Natural killer cell (primary cell): ENCODE measurements around the gene NFE2. TPM values are rescaled to one million over a fixed set of nuclear protein-coding genes. Genes with fewer than 3 reads are reported as not detected.
A peak's percentile ranks its signal among the peaks of the same experiment; 100 is the strongest.

Experiments used
- ATAC-seq, 3 donors: fragments of 150-1000 bp in 2 of 3; fragments of 200-7000 bp in 1 of 3; cut with Tn5 transposase; 1 replicate in 1 of 3; 2 replicates in 2 of 3; pipeline ENCODE4 v1.10.0; 2021; ENCODE audit warnings: mild to moderate bottlenecking in 2 of 3, moderate library complexity in 2 of 3
- DNase-seq, 2 donors: peaks; one replicate each; pipeline versions ENCODE4 v3.0.0 to v3.0.0-alpha.2; 2013 to 2021; ENCODE audit warnings: mixed read lengths in 1 of 2
- H3K27ac ChIP-seq: one replicate; pipeline ENCODE4 v1.5.1; 2013; ENCODE audit warnings: mild to moderate bottlenecking, low read length
- H3K27me3 ChIP-seq: one replicate; pipeline ENCODE4 v1.6.1; 2013; ENCODE audit warnings: low read length; ENCODE audit not compliant: control insufficient read depth, insufficient read depth
- H3K36me3 ChIP-seq: one replicate; pipeline ENCODE4 v1.6.1; 2013; ENCODE audit warnings: low read length; ENCODE audit not compliant: control insufficient read depth, insufficient read depth
- H3K4me1 ChIP-seq: one replicate; pipeline ENCODE4 v1.6.1; 2013; ENCODE audit warnings: low read length; ENCODE audit not compliant: control insufficient read depth, insufficient read depth
- H3K4me3 ChIP-seq: one replicate; pipeline ENCODE4 v1.5.1; 2013; ENCODE audit warnings: low read length
- H3K9me3 ChIP-seq: one replicate; pipeline ENCODE4 v1.6.1; 2013; ENCODE audit warnings: low read length; ENCODE audit not compliant: control insufficient read depth, insufficient read depth
- H3K27ac Mint-ChIP-seq, 2 donors: one replicate each; pipeline ENCODE4 v1.8.0; 2022; ENCODE audit warnings: mild to moderate bottlenecking in 2 of 2, mixed read lengths in 2 of 2, moderate library complexity in 1 of 2
- H3K27me3 Mint-ChIP-seq, 2 donors: one replicate each; pipeline ENCODE4 v1.8.0; 2022; ENCODE audit warnings: low read depth in 2 of 2, mixed read lengths in 2 of 2
- H3K36me3 Mint-ChIP-seq: one replicate; pipeline ENCODE4 v1.8.0; 2022; ENCODE audit warnings: mixed read lengths
- H3K4me1 Mint-ChIP-seq, 2 donors: one replicate each; pipeline ENCODE4 v1.8.0; 2022; ENCODE audit warnings: mixed read lengths in 2 of 2
- H3K4me3 Mint-ChIP-seq: one replicate; pipeline ENCODE4 v1.8.0; 2022; ENCODE audit warnings: mild to moderate bottlenecking, moderate library complexity, mixed read lengths
- H3K9me3 Mint-ChIP-seq, 2 donors: one replicate each; pipeline ENCODE4 v1.8.0; 2022; ENCODE audit warnings: mixed read lengths in 2 of 2
- WGBS: methylation state at CpG from one replicate; pipeline ENCODE4 v1.1.7; 2013; ENCODE audit warnings: missing lambda C conversion rate; ENCODE audit not compliant: insufficient coverage; 5-methylcytosine and 5-hydroxymethylcytosine counted together
- intact Hi-C: fragments of 100-400 bp; cut with micrococcal nuclease; formaldehyde crosslinking; loops from one replicate; pipeline ENCODE4 v1.14.2; 2022
- total RNA-seq, 4 donors: library from RNA; stranded (reverse); fragments of 120-200 nt in 1 of 4; gene quantifications; one replicate each; pipeline versions ENCODE4 v1.2.3 to v1.2.4, GENCODE V29; 2013 to 2022
- TF ChIP-seq, protein P1 (sequence below): fragments of 200-600 bp; IDR thresholded peaks from one replicate; pipeline ENCODE4 v1.8.0; 2022; ENCODE audit warnings: antibody characterized with exemption

NFE2 gene
- total RNA-seq, 3 donors from 2014 or later (not counting 1 experiment from before 2014, with no cell fraction given) = 2.0 to 15.4 (median 2.0) TPM

DNA sequence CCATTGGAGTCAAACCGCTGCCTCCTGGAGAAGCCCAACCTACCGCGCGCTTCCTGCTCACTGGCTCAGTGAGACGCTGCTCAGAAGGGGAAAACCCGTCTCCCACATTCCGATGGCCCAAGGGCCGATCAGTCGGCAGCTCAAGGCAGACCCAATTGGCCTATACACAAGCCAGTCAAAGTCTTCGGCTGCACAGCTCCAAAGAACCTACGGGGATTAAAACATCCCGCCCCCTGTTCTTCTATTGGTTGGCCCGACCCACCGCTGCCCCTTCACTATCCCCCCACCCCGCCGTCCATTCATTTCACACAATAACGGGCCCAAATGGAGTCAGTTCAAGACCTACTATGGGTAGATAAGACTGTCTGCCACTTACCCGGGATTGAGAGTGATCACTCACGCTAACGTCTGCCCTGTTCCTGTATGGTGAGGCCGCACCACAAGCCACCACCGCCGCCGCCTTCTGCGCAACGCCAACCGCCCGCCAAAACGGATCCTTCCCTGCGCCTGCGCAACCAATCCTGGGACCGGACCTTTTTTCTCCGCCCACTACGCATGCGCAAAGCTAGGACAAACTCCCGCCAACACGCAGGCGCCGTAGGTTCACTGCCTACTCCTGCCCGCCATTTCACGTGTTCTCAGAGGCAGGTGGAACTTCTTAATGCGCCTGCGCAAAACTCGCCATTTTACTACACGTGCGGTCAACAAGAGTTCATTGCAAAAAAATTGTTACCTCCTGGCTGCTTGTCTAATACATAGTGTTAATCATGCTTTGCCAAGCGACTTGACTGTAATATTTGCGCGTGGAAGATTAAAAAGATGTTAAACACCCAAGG, 21.0 kb downstream of the NFE2 start, which contains the start of gene CBX5:
Gene CBX5, minus strand, starts transcription at position 491 of the 836 bp plus-strand sequence. CDS start 22,472 bp downstream, outside the sequence.
- TF ChIP-seq, protein P1, sequence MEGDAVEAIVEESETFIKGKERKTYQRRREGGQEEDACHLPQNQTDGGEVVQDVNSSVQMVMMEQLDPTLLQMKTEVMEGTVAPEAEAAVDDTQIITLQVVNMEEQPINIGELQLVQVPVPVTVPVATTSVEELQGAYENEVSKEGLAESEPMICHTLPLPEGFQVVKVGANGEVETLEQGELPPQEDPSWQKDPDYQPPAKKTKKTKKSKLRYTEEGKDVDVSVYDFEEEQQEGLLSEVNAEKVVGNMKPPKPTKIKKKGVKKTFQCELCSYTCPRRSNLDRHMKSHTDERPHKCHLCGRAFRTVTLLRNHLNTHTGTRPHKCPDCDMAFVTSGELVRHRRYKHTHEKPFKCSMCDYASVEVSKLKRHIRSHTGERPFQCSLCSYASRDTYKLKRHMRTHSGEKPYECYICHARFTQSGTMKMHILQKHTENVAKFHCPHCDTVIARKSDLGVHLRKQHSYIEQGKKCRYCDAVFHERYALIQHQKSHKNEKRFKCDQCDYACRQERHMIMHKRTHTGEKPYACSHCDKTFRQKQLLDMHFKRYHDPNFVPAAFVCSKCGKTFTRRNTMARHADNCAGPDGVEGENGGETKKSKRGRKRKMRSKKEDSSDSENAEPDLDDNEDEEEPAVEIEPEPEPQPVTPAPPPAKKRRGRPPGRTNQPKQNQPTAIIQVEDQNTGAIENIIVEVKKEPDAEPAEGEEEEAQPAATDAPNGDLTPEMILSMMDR = no peak
- H3K4me1 ChIP-seq = peaks cover 42% of the 10 kb centered on the region
- H3K4me1 Mint-ChIP-seq = peaks cover 0 to 7% of the 10 kb centered on the region in 2 donors
- H3K9me3 ChIP-seq = no peaks in the 10 kb centered on the region
- peaks cover 34% of the 10 kb centered on the region for H3K36me3 Mint-ChIP-seq
- peaks cover 33% of the 10 kb centered on the region for H3K36me3 ChIP-seq
- H3K4me3 Mint-ChIP-seq = no peak within 1 kb of the TSS
- intact Hi-C loops = loop anchor here (1.0 to 10.0 kb wide), 5 partner anchors 45 to 323 kb away; partner anchors contain the start of genes COPZ1 and NCKAP1L
- ATAC-seq = peak; percentile 66 to 85 (median 72)
- peak within 1 kb of the TSS; percentile 77 for H3K4me3 ChIP-seq
- 0% methylated on average over 49 of the region's 49 CpGs for WGBS
- peak; percentile 99 to 100 for DNase-seq
- H3K27me3 Mint-ChIP-seq = no peaks in the 10 kb centered on the region
- H3K27me3 ChIP-seq = no peaks in the 10 kb centered on the region
- H3K27ac ChIP-seq = peak within 1 kb of the TSS; percentile 94
- H3K9me3 Mint-ChIP-seq = no peaks in the 10 kb centered on the region
- no peak within 1 kb of the TSS for H3K27ac Mint-ChIP-seq

DNA sequence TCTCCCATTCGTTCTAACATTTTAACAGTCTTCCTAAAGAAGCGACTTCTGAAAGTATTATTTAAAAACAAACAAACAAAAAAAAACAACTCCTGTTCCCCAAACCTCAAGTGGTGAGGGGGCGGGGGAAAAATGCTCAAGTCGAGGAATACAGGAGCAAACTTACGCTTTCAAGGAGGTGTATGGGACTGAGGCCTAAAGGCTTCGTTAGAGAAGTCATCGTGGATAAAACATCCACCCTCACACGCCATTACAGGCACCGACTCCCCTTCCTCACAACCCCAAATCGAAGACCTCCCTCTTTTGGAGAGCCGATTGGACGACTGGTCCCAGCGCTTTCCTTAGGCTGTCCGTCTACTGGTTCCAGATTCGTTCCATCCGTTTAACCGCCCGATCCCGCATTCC, 21.6 kb downstream of the NFE2 start:
- H3K36me3 Mint-ChIP-seq = peaks cover 29% of the 10 kb centered on the region
- H3K4me1 ChIP-seq = peaks cover 39% of the 10 kb centered on the region
- H3K27ac Mint-ChIP-seq = no peak overlapping the region
- no peaks in the 10 kb centered on the region for H3K9me3 ChIP-seq
- ATAC-seq (no peak), DNase-seq (no peak)
- no peaks in the 10 kb centered on the region for H3K9me3 Mint-ChIP-seq
- TF ChIP-seq, protein P1 = no peak
- no peaks in the 10 kb centered on the region for H3K27me3 ChIP-seq
- H3K4me3 Mint-ChIP-seq = no peak overlapping the region
- WGBS = under 1% methylated on average over 17 of the region's 19 CpGs
- peaks cover 0 to 7% of the 10 kb centered on the region in 2 donors for H3K4me1 Mint-ChIP-seq
- H3K27me3 Mint-ChIP-seq = no peaks in the 10 kb centered on the region
- H3K27ac ChIP-seq = peak overlapping the region; percentile 94
- H3K36me3 ChIP-seq = peaks cover 31% of the 10 kb centered on the region
- intact Hi-C loops = no loop called here
- peak overlapping the region; percentile 77 for H3K4me3 ChIP-seq

DNA sequence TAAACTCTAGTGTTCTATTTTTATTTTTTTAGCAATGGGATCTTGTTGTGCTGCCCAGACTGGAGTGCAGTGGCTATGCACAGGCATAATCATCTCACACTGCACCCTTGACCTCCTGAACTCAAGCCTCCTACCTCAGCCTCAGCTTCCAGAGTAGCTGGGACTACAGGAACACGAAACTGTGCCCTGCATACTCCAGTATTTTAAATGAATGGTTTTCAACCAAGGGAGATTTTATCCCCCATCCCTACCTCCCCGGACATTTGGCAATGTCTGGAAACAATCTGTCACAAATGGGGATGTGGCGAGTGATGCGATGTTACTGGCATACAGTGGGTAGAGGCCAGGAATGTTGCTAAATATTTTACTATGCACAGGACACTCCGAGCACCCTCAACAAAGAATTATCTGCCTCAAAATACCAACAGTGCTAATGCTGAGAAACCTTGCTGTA, 23.0 kb downstream of the NFE2 start:
- no peaks in the 10 kb centered on the region for H3K9me3 Mint-ChIP-seq
- Histone ChIP-seq H3K36me3 (peaks cover 22% of the 10 kb centered on the region), H3K4me3 (no peak overlapping the region), H3K4me1 (peaks cover 26% of the 10 kb centered on the region), H3K9me3 (no peaks in the 10 kb centered on the region), H3K27me3 (no peaks in the 10 kb centered on the region), H3K27ac (no peak overlapping the region)
- peaks cover 16% of the 10 kb centered on the region for H3K36me3 Mint-ChIP-seq
- ATAC-seq (no peak), DNase-seq (no peak)
- no peaks in the 10 kb centered on the region for H3K27me3 Mint-ChIP-seq
- intact Hi-C loops = no loop called here
- TF ChIP-seq, protein P1 = no peak
- peaks cover 0 to 7% of the 10 kb centered on the region in 2 donors for H3K4me1 Mint-ChIP-seq
- no peak overlapping the region for H3K27ac Mint-ChIP-seq
- WGBS = 24% methylated on average over 2 of the region's 5 CpGs
- no peak overlapping the region for H3K4me3 Mint-ChIP-seq
